ENCODE results near the gene RBPJL. TPM values are rescaled to one million over a fixed set of nuclear protein-coding genes. Genes with fewer than 3 reads are reported as not detected.
A peak's percentile ranks its signal among the peaks of the same experiment; 100 is the strongest.

The RBPJL gene
- total RNA-seq, 4 donors from 2014 or later: not detected

DNA sequence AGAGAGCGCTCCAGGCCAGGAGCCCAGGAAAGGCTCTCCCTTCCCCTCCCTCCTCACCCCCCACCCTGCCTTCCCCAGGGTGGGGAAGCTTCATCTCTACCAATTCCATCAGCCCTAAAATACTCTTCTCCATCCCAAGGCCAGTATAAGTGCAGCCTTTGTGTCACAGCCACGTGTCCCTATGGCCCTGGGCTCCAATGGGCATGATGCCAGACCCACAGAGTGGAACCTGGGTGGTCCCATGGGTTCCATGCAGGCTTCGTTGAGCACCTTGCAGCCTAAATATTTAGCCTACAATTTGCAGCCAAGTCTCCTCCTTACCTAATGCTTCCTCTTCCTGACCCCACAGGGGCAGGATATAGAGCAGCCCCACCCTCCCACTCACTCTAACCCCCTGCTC lies 2.4 kb downstream of the RBPJL start:
- ATAC-seq (ENCODE audit: low FRiP score) (no peak), DNase-seq (ENCODE audit: low spot score) (no peak)
- TF ChIP-seq, protein P1, sequence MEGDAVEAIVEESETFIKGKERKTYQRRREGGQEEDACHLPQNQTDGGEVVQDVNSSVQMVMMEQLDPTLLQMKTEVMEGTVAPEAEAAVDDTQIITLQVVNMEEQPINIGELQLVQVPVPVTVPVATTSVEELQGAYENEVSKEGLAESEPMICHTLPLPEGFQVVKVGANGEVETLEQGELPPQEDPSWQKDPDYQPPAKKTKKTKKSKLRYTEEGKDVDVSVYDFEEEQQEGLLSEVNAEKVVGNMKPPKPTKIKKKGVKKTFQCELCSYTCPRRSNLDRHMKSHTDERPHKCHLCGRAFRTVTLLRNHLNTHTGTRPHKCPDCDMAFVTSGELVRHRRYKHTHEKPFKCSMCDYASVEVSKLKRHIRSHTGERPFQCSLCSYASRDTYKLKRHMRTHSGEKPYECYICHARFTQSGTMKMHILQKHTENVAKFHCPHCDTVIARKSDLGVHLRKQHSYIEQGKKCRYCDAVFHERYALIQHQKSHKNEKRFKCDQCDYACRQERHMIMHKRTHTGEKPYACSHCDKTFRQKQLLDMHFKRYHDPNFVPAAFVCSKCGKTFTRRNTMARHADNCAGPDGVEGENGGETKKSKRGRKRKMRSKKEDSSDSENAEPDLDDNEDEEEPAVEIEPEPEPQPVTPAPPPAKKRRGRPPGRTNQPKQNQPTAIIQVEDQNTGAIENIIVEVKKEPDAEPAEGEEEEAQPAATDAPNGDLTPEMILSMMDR (IDR thresholded peaks at IDR 0.05): no peak

DNA sequence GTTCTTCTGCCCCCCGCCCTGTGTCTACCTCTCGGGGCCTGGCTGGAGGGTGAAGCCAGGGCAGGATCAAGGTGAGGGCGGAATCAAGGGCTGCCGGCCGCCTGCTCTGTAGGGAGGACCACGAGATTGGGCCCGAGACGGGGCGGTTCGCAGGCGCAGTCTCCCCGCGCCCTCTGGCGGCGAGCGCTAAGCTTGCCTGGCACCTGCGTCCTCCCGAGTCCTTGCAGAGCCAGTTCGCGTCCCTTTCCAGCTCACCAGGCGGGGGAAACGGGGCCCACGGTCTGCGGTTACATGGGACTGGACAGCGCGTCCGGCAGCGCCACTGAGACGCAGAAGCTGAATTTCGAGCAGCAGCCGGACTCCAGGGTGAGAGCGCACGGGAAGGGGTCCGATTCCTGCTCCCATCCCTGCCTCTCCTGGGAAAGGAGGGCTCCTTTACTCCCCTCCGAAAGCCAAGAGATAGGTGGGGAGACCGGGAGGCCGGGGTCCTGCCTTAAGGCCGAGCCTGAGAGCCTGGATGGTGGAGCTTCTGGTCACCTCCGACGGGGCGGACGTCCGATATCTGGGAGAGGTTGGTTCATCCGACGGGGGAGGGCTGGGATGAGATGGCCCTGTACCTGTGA lies 5.1 kb downstream of the RBPJL start:
- DNase-seq (ENCODE audit: low spot score): peak; percentile 30
- TF ChIP-seq, protein P1 (IDR thresholded peaks at IDR 0.05): peak in 1 of 3 donors; percentile 37
- ATAC-seq (ENCODE audit: low FRiP score): peak; percentile 26

DNA sequence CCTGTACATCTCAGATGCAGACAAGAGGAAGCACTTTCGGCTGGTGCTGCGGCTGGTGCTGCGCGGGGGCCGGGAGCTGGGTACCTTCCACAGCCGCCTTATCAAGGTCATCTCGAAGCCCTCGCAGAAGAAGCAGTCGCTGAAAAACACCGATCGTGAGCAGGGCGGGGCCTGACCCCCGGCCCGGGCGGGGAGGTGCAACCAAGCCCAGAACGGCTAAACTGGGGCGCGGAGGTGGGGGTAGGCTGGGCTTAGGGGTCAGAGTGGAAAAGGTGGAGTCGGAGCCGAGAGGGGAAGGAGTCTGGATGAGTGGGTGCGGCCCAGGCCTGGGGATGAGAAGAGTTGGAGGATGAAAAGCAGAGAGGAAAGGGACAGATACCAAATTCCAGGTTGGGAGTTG lies 5.6 kb downstream of the RBPJL start:
- TF ChIP-seq, protein P1 (IDR thresholded peaks at IDR 0.05): no peak
- DNase-seq (ENCODE audit: low spot score) (no peak), ATAC-seq (ENCODE audit: low FRiP score) (no peak)

DNA sequence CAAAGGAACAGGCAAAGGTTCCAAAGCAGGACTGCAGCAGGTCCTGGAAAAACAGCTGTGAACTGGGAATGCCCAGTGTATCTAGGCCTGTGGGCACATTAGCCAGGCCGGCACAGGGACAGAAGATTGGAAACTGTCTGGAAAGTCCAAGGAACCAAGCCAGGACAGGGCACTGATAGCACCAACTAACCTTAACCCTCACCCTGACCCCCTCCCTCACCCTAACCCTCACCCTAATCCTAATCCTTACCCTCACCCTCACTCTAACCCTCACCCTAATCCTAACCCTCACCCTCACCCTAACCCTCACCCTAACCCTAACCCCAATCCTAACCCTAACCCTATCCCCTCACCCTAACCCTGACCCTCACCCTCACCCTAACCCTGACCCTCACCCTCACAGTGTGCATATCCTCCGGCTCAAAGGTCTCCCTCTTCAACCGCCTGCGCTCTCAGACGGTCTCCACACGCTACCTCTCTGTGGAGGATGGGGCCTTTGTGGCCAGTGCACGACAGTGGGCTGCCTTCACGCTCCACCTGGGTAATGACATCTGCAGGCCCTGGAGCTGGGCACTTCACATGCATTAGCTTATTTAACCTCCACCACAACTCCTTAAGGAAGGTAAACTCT lies 6.5 kb downstream of the RBPJL start:
- TF ChIP-seq, protein P1 (IDR thresholded peaks at IDR 0.05): no peak
- ATAC-seq (ENCODE audit: low FRiP score) (no peak), DNase-seq (ENCODE audit: low spot score) (no peak)

DNA sequence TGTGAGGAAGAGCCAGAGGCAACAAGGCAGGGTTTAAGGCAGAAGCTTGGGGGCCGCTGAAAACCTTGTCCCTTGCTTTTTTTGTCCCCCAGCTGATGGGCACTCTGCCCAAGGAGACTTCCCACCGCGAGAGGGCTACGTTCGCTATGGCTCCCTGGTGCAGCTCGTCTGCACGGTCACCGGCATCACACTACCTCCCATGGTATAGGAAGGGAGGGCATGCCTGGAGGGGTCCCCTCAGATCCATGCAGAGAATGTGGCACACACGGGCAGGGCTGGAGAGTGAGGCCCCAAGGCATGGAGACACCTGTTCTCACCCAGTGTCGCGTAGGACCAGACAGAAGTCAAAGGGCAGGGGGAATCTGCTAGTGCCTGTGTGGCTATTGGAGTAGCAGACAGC lies 7.3 kb downstream of the RBPJL start:
- TF ChIP-seq, protein P1 (IDR thresholded peaks at IDR 0.05): no peak
- ATAC-seq (ENCODE audit: low FRiP score): no peak
- DNase-seq (ENCODE audit: low spot score): no peak

DNA sequence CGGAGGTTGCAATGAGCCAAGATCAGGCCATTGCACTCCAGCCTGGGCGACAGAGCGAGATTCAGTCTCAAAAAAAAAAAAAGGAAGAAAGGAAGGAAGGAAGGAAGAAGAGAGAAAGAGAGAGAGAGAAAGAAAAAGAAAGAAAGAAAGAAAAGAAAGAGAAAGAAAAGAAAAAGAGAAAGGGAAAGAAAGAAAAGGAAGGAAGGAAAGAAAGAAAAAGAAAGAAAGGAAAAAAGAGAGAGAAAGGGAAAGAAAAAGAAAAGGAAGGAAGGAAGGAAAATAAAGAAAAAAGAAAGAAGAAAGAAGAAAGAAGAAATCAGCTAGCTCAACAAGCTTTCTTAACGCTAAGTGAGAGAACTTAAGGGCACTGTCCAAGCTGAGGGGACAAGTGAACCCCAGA lies 9.0 kb downstream of the RBPJL start:
- no peak for ATAC-seq (ENCODE audit: low FRiP score)
- TF ChIP-seq, protein P1 (IDR thresholded peaks at IDR 0.05): no peak
- no peak for DNase-seq (ENCODE audit: low spot score)

Data from omental fat pad (tissue), 4 donors.